GM13977 (cell line): Measurements from ENCODE around the gene STARD10.

Source experiments
- DNase-seq: peaks from one replicate; pipeline ENCODE4 v3.0.0; 2012; ENCODE audit warnings: low spot score
- CTCF ChIP-seq: IDR thresholded peaks from 2 replicates; pipeline ENCODE4 v1.5.1; 2012; ENCODE audit warnings: mild to moderate bottlenecking, control low read depth; ENCODE audit not compliant: insufficient read depth; ENCODE audit errors: extremely low read depth, missing control alignments
- in situ Hi-C: fragments of 300-500 bp; cut with MboI; formaldehyde crosslinking; loops from one replicate; pipeline ENCODE4 v1.12.0; 2022; ENCODE audit warnings: low sequenced_read_pairs, low pct_unique_long_range_greater_than_20kb, mixed read lengths, inconsistent platforms; ENCODE audit not compliant: unreplicated experiment

Gene STARD10

GRCh38 chr11:72836111-72836510 lies 42.3 kb upstream of the STARD10 start:
- DNase-seq: no peak
- TF ChIP-seq CTCF: no peak
- in situ Hi-C loops: loop anchor here (10.0 kb wide), 1 partner anchor 339 kb away; no protein-coding TSS in a partner anchor

- DNase-seq: no peak
- in situ Hi-C loops: loop anchor here (10.0 kb wide), 1 partner anchor 340 kb away; no protein-coding TSS in a partner anchor
Measured at GRCh38 chr11:72834905-72835304, 41.1 kb upstream of the STARD10 start.

GRCh38 chr11:72833811-72834493 lies 40.1 kb upstream of the STARD10 start:
- no peak for DNase-seq
- in situ Hi-C loops: loop anchor here (10.0 kb wide), 1 partner anchor 341 kb away; no protein-coding TSS in a partner anchor
- no peak for TF ChIP-seq CTCF

More at GRCh38 chr11:72834905-72835304, 41.1 kb upstream of the STARD10 start:
- no peak for TF ChIP-seq CTCF

- in situ Hi-C loops: loop anchor here (10.0 kb wide), 1 partner anchor 342 kb away; no protein-coding TSS in a partner anchor
- TF ChIP-seq CTCF: no peak
- DNase-seq: no peak
Measured at GRCh38 chr11:72833083-72833733, 39.4 kb upstream of the STARD10 start.

GRCh38 chr11:72832301-72833082 lies 38.6 kb upstream of the STARD10 start:
- in situ Hi-C loops: loop anchor here (10.0 kb wide), 1 partner anchor 342 kb away; no protein-coding TSS in a partner anchor
- no peak for DNase-seq
- TF ChIP-seq CTCF: no peak
